IMR-90 (cell line): ENCODE results near the gene CSNK1D. TPM values are rescaled to one million over a fixed set of nuclear protein-coding genes. Genes with fewer than 3 reads are reported as not detected.

ENCODE experiments used
- ATAC-seq: fragments of 200-7000 bp; cut with Tn5 transposase; 2 replicates; pipeline ENCODE4 v1.9.1; 2020; ENCODE audit warnings: low read depth, mild to moderate bottlenecking, moderate library complexity
- BruUV-seq: library from RNA; stranded (reverse); fragments of 400-500 nt; replicated peaks from 2 replicates; lab custom pipeline; 2021; lab: Mats Ljungman, UMichigan
- CTCF ChIA-PET: fragments of 300-600 bp; formaldehyde crosslinking; extraction: SDS; loops from one replicate; lab custom pipeline; 2021; ENCODE audit warnings: antibody characterized with exemption; lab: Yijun Ruan, JAX
- POLR2A ChIA-PET: fragments of 300-600 bp; sonication (Branson Sonifier 250); formaldehyde crosslinking; loops from one replicate; lab custom pipeline; 2022; ENCODE audit warnings: antibody characterized with exemption; ENCODE audit not compliant: unreplicated experiment; lab: Charles Lee
- DNase-seq: peaks from one replicate; pipeline ENCODE4 v3.0.0; 2013
- H2AFZ ChIP-seq: replicated peaks from 2 replicates; pipeline ENCODE3; 2013; ENCODE audit warnings: low read length, mild to moderate bottlenecking; ENCODE audit not compliant: poor library complexity
- H2AK5ac ChIP-seq: 2 replicates; pipeline ENCODE4 v1.6.1; 2013; ENCODE audit warnings: low read depth, low read length, inconsistent platforms
- H2AK9ac ChIP-seq: replicated peaks from 2 replicates; pipeline ENCODE3; 2013; ENCODE audit warnings: mild to moderate bottlenecking, low read depth, low read length, moderate library complexity; ENCODE audit not compliant: poor library complexity
- H2BK120ac ChIP-seq: 2 replicates; pipeline ENCODE4 v1.6.1; 2013; ENCODE audit warnings: low read depth, low read length, inconsistent platforms
- H2BK15ac ChIP-seq: 3 replicates; pipeline ENCODE4 v1.6.1; 2013; ENCODE audit warnings: low read depth, low read length, inconsistent platforms
- H2BK20ac ChIP-seq: 2 replicates; pipeline ENCODE4 v1.6.1; 2013; ENCODE audit warnings: low read depth, mild to moderate bottlenecking, inconsistent platforms, low read length, moderate library complexity
- H2BK5ac ChIP-seq: 2 replicates; pipeline ENCODE4 v1.6.1; 2013; ENCODE audit warnings: mild to moderate bottlenecking, low read depth, low read length, inconsistent platforms; ENCODE audit not compliant: poor library complexity, severe bottlenecking
- H3K14ac ChIP-seq: replicated peaks from 2 replicates; pipeline ENCODE4 v1.6.1; 2013; ENCODE audit warnings: low read depth, low read length, inconsistent platforms
- H3K18ac ChIP-seq: 2 replicates; pipeline ENCODE4 v1.6.1; 2013; ENCODE audit warnings: low read depth, low read length, control low read depth
- H3K23ac ChIP-seq: 2 replicates; pipeline ENCODE4 v1.6.1; 2013; ENCODE audit warnings: low read depth, low read length, inconsistent platforms
- H3K27ac ChIP-seq: 2 replicates; pipeline ENCODE4 v1.5.1; 2013; ENCODE audit warnings: mild to moderate bottlenecking, control low read depth, low read length; ENCODE audit not compliant: insufficient read depth
- H3K27me3 ChIP-seq: 2 replicates; pipeline ENCODE4 v1.6.1; 2013; ENCODE audit warnings: low read length; ENCODE audit not compliant: control insufficient read depth, insufficient read depth
- H3K36me3 ChIP-seq: 2 replicates; pipeline ENCODE4 v1.6.1; 2013; ENCODE audit warnings: low read length, mixed read lengths; ENCODE audit not compliant: control insufficient read depth, insufficient read depth
- H3K4ac ChIP-seq: 2 replicates; pipeline ENCODE4 v1.6.1; 2013; ENCODE audit warnings: low read depth, low read length, inconsistent platforms
- H3K4me1 ChIP-seq: 2 replicates; pipeline ENCODE4 v1.6.1; 2013; ENCODE audit warnings: low read length, mixed read lengths; ENCODE audit not compliant: control insufficient read depth, insufficient read depth
- H3K4me2 ChIP-seq: 2 replicates; pipeline ENCODE4 v1.6.1; 2013; ENCODE audit warnings: low read depth, mild to moderate bottlenecking, control low read depth, low read length, moderate library complexity
- H3K4me3 ChIP-seq: 2 replicates; pipeline ENCODE4 v1.5.1; 2013; ENCODE audit warnings: low read depth, mild to moderate bottlenecking, control low read depth, low read length, moderate library complexity; ENCODE audit not compliant: insufficient read depth
- H3K56ac ChIP-seq: 2 replicates; pipeline ENCODE4 v1.6.1; 2013; ENCODE audit warnings: low read length, inconsistent platforms; ENCODE audit not compliant: insufficient read depth; ENCODE audit errors: extremely low read depth
- H3K79me1 ChIP-seq, 2 experiments: 2 replicates each; pipeline ENCODE4 v1.6.1; 2013; ENCODE audit warnings: low read length in 2 of 2, inconsistent platforms in 1 of 2, low read depth in 1 of 2
- H3K9ac ChIP-seq: 2 replicates; pipeline ENCODE4 v1.6.1; 2013; ENCODE audit warnings: low read depth, low read length, control low read depth
- H3K9me1 ChIP-seq: 2 replicates; pipeline ENCODE4 v1.6.1; 2013; ENCODE audit warnings: low read length, inconsistent platforms; ENCODE audit not compliant: insufficient read depth
- H3K9me3 ChIP-seq: 2 replicates; pipeline ENCODE4 v1.6.1; 2013; ENCODE audit warnings: low read length; ENCODE audit not compliant: control insufficient read depth, insufficient read depth
- H4K20me1 ChIP-seq: 2 replicates; pipeline ENCODE4 v1.6.1; 2013; ENCODE audit warnings: low read length, inconsistent platforms; ENCODE audit not compliant: insufficient read depth
- H4K5ac ChIP-seq: 2 replicates; pipeline ENCODE4 v1.6.1; 2013; ENCODE audit warnings: mild to moderate bottlenecking, low read depth, low read length, control low read depth
- H4K8ac ChIP-seq, 2 experiments: 2 replicates each; pipeline ENCODE4 v1.6.1; 2013; ENCODE audit warnings: low read depth in 2 of 2, low read length in 2 of 2, control low read depth in 1 of 2, inconsistent platforms in 1 of 2
- H4K91ac ChIP-seq: 2 replicates; pipeline ENCODE4 v1.6.1; 2013; ENCODE audit warnings: low read depth, low read length, inconsistent platforms; ENCODE audit not compliant: insufficient read depth
- BHLHE40 ChIP-seq: fragments of 150-350 bp; IDR thresholded peaks from 2 replicates; pipeline ENCODE4 v1.6.1; 2016; ENCODE audit warnings: mild to moderate bottlenecking, low read depth, low read length
- CEBPB ChIP-seq: IDR thresholded peaks from 2 replicates; pipeline ENCODE4 v1.6.1; 2012; ENCODE audit warnings: low read depth, low read length, improper control_type of control experiment
- CHD1 ChIP-seq: IDR thresholded peaks from 2 replicates; pipeline ENCODE4 v1.6.1; 2012; ENCODE audit warnings: low read depth, low read length, improper control_type of control experiment
- MAFK ChIP-seq: IDR thresholded peaks from 2 replicates; pipeline ENCODE4 v1.6.1; 2012; ENCODE audit warnings: low read depth, low read length, improper control_type of control experiment
- MXI1 ChIP-seq: IDR thresholded peaks from 2 replicates; pipeline ENCODE4 v1.6.1; 2012; ENCODE audit warnings: low read depth, mild to moderate bottlenecking, low read length, moderate library complexity, borderline replicate concordance
- NFE2L2 ChIP-seq: fragments of 150-350 bp; IDR thresholded peaks from 2 replicates; pipeline ENCODE4 v1.6.1; 2016; ENCODE audit warnings: low read depth, mild to moderate bottlenecking, low read length
- RCOR1 ChIP-seq: IDR thresholded peaks from 2 replicates; pipeline ENCODE4 v1.6.1; 2012; ENCODE audit warnings: mild to moderate bottlenecking, low read length, improper control_type of control experiment; ENCODE audit not compliant: insufficient replicate concordance
- WGBS, 2 experiments: methylation state at CpG; one replicate each; pipeline versions ENCODE4 v1.1.5 to v1.1.7; 2013; ENCODE audit warnings: missing lambda C conversion rate in 2 of 2; ENCODE audit not compliant: insufficient read length in 1 of 2; ENCODE audit errors: extremely low coverage in 2 of 2; 5-methylcytosine and 5-hydroxymethylcytosine counted together
- dilution Hi-C: fragments of 300-500 bp; cut with HindIII; formaldehyde crosslinking; loops from one replicate; pipeline ENCODE4 v1.14.3; 2018; ENCODE audit warnings: low sequenced_read_pairs; ENCODE audit not compliant: unreplicated experiment
- in situ Hi-C: fragments of 300-500 bp; cut with MboI; formaldehyde crosslinking; loops from 3 replicates; pipeline ENCODE4 v1.14.3; 2019; ENCODE audit warnings: low sequenced_read_pairs, inconsistent platforms, mixed read lengths
- intact Hi-C: fragments of 100-400 bp; cut with micrococcal nuclease; formaldehyde crosslinking; loops from 2 replicates; pipeline ENCODE4 v1.10.0; 2022
- polyA plus RNA-seq, 3 experiments: library from polyadenylated mRNA; depleted of rRNA; stranded (reverse); fragments of >200 nt; gene quantifications; 2 replicates each; pipeline ENCODE4 v1.2.3, GENCODE V29; 2012; ENCODE audit warnings: low replicate concordance in 1 of 3
- total RNA-seq: library from RNA; depleted of rRNA; stranded (reverse); fragments of >200 nt; gene quantifications from 2 replicates; pipeline ENCODE4 v1.2.3, GENCODE V29; 2012
- TF ChIP-seq, protein P1 (sequence below): fragments of 150-350 bp; IDR thresholded peaks from 2 replicates; pipeline ENCODE4 v1.6.1; 2016; ENCODE audit warnings: low read depth, mild to moderate bottlenecking, low read length, moderate library complexity, borderline replicate concordance

The CSNK1D gene
- total and polyA plus RNA-seq, 2 of the 4 experiments (the other 2 are of a cell fraction), result 47.1 to 186 TPM

DNA sequence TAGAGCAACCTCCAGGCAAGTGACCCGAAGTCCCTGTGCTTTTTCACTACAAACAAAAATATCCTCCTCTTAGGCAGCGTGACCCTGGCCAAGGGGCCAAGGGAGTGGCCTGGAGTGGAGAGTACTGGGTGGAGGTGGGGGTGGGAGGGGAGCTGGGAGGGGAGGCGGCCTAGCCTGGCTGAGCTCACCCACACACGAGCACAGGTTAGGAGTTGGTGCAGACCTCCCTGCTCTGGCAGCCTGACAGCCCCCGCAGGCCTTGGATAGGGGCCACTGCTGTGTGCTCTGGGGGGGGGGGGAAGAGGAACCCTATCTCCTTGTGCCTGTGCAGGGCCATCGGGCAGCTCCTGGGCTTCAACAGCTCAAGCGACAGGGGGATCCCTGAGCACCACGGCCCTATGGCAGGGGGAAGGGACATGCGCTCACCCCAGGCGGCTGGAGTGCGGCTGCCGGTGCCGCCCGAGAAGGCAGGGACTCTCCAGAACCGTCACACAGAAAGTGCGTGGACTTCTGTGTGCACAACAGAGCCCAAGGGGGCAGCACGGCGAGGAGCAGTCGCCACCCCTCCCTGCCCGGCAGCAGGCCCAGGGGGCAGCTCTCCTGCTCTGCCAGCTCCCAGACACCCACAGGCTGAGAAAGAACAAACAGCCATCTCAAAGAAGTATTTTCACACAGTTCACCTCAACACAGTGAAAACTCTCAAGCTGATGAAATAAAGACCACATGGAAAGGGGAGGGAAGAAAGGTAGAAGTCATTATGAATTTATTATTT lies 31.4 kb downstream of the CSNK1D start:
- DNase-seq (no peak), ATAC-seq (peak; percentile 3)
- H3K9ac ChIP-seq, result no peak overlapping the region
- no peaks in the 10 kb centered on the region for H3K9me3 ChIP-seq
- no peak overlapping the region for H3K4me2 ChIP-seq
- H3K27me3 ChIP-seq, result no peaks in the 10 kb centered on the region
- in situ Hi-C loops, result no loop called here
- H3K4ac ChIP-seq, result no peak overlapping the region
- TF ChIP-seq MAFK (no peak), BHLHE40 (no peak), RCOR1 (no peak), CHD1 (no peak), CEBPB (no peak), MXI1 (no peak), NFE2L2 (no peak)
- TF ChIP-seq, protein P1, sequence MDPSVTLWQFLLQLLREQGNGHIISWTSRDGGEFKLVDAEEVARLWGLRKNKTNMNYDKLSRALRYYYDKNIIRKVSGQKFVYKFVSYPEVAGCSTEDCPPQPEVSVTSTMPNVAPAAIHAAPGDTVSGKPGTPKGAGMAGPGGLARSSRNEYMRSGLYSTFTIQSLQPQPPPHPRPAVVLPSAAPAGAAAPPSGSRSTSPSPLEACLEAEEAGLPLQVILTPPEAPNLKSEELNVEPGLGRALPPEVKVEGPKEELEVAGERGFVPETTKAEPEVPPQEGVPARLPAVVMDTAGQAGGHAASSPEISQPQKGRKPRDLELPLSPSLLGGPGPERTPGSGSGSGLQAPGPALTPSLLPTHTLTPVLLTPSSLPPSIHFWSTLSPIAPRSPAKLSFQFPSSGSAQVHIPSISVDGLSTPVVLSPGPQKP, result no peak
- H2BK20ac ChIP-seq, result no peak overlapping the region
- H3K4me1 ChIP-seq, result peaks cover 37% of the 10 kb centered on the region
- peaks cover 100% of the 10 kb centered on the region for H4K20me1 ChIP-seq
- dilution Hi-C loops, result no loop called here
- POLR2A ChIA-PET, result interaction anchor here (0.9 kb wide), 1 partner anchor 85 kb away, joined by 4 read pairs; no protein-coding TSS in a partner anchor
- peaks cover 5% of the 10 kb centered on the region; the same call in 1 of the 2 replicates for H3K9me1 ChIP-seq
- no peak overlapping the region for H3K4me3 ChIP-seq
- H2AFZ ChIP-seq, result peak overlapping the region; percentile 54
- H3K14ac ChIP-seq, result no peak overlapping the region
- 64% methylated on average over 9 of the region's 20 CpGs; no CpG with 5 or more reads in 1 of the 2 experiments for WGBS, 2 experiments
- H3K27ac ChIP-seq, result peak overlapping the region; percentile 50; the same call in 1 of the 2 replicates
- no peak overlapping the region for H2AK5ac ChIP-seq
- H2AK9ac ChIP-seq, result peak overlapping the region; percentile 80
- H2BK120ac ChIP-seq, result no peak overlapping the region
- no peak overlapping the region for H3K56ac ChIP-seq
- H2BK15ac ChIP-seq, result no peak overlapping the region
- intact Hi-C loops, result loop anchor here (5.0 kb wide), 3 partner anchors 35 to 170 kb away; no protein-coding TSS in a partner anchor
- no peak overlapping the region; the same call in 1 of the 2 replicates for H3K23ac ChIP-seq
- no peak overlapping the region for H4K5ac ChIP-seq
- CTCF ChIA-PET, result interaction anchor here (0.5 to 0.7 kb wide), 3 partner anchors 36 to 103 kb away, joined by 3 to 4 read pairs (median 3); no protein-coding TSS in a partner anchor
- peaks cover 76% of the 10 kb centered on the region for H3K36me3 ChIP-seq
- no peak overlapping the region for H4K91ac ChIP-seq
- no TSS peak for BruUV-seq
- H3K79me1 ChIP-seq, result peaks cover 15 to 84% of the 10 kb centered on the region in 2 experiments; a peak in 3 of 4 replicates
- H4K8ac ChIP-seq, result no peak overlapping the region
- H2BK5ac ChIP-seq, result peak overlapping the region; percentile 46
- H3K18ac ChIP-seq, result no peak overlapping the region
